Tibial artery (tissue), 4 donors: ENCODE measurements around the gene SCAPER.

Experiments used
- DNase-seq, 2 donors: peaks; one replicate each; pipeline ENCODE4 v3.0.0-alpha.2; 2019
- H3K27ac ChIP-seq, 2 donors: fragments of 200-600 bp; sonication (generic) in 1 of 2; 1 replicate in 1 of 2; 2 replicates in 1 of 2; pipeline ENCODE4 v1.5.1; 2018 to 2019; ENCODE audit warnings: mild to moderate bottlenecking in 1 of 2
- H3K27me3 ChIP-seq, 2 donors: fragments of 200-600 bp; sonication (generic) in 1 of 2; one replicate each; pipeline versions ENCODE4 v1.5.1 to v1.6.0; 2016 to 2019
- H3K36me3 ChIP-seq, 3 donors: fragments of 200-600 bp; sonication (generic) in 2 of 3; one replicate each; pipeline ENCODE4 v1.5.1; 2016 to 2019; ENCODE audit warnings: mild to moderate bottlenecking in 2 of 3
- H3K4me1 ChIP-seq, 4 donors: fragments of 200-600 bp; sonication (generic) in 2 of 4; 1 replicate in 3 of 4; 2 replicates in 1 of 4; pipeline ENCODE4 v1.5.1; 2016 to 2019
- H3K4me3 ChIP-seq, 2 donors: fragments of 200-600 bp; sonication (generic) in 1 of 2; 1 replicate in 1 of 2; 2 replicates in 1 of 2; pipeline ENCODE4 v1.5.1; 2018 to 2019; ENCODE audit warnings: mild to moderate bottlenecking in 2 of 2
- H3K9me3 ChIP-seq, 3 donors: fragments of 200-600 bp; sonication (generic) in 1 of 3; one replicate each; pipeline ENCODE4 v1.5.1; 2016 to 2019
- intact Hi-C: fragments of 100-400 bp; cut with DNase I; formaldehyde crosslinking; loops from one replicate; pipeline ENCODE4 v1.15.0; 2023; ENCODE audit warnings: low total_unique reads
- TF ChIP-seq, protein P1 (sequence below), 2 experiments: fragments of 200-600 bp in 1 of 2; fragments of 450-650 bp in 1 of 2; IDR thresholded peaks; one replicate each; pipeline ENCODE4 v1.5.1; 2017 to 2019; ENCODE audit warnings: antibody characterized with exemption in 2 of 2, mild to moderate bottlenecking in 1 of 2, moderate library complexity in 1 of 2

Gene SCAPER

DNA sequence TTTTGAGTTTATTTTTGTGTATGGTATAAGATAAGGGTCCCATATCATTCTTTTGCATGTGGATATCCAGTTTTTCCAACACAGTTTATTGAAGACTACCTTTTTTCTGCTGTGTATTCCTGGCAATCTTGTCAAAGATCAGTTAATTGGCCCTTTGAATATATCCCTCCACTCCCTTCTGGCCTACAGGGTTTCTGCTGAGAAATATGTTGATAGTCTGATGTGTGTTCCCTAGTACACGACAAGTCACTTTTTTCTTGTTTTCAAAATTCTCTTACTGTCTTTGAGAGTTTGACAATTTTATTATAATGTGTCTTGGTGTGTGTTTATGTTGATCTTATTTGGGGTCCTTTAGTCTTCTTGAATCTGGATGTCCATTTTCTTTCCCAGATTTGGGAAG is 439.4 kb downstream of the SCAPER start:
- TF ChIP-seq, protein P1, sequence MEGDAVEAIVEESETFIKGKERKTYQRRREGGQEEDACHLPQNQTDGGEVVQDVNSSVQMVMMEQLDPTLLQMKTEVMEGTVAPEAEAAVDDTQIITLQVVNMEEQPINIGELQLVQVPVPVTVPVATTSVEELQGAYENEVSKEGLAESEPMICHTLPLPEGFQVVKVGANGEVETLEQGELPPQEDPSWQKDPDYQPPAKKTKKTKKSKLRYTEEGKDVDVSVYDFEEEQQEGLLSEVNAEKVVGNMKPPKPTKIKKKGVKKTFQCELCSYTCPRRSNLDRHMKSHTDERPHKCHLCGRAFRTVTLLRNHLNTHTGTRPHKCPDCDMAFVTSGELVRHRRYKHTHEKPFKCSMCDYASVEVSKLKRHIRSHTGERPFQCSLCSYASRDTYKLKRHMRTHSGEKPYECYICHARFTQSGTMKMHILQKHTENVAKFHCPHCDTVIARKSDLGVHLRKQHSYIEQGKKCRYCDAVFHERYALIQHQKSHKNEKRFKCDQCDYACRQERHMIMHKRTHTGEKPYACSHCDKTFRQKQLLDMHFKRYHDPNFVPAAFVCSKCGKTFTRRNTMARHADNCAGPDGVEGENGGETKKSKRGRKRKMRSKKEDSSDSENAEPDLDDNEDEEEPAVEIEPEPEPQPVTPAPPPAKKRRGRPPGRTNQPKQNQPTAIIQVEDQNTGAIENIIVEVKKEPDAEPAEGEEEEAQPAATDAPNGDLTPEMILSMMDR (IDR thresholded peaks at IDR 0.05): no peak
- no peaks in the 10 kb centered on the region for H3K27me3 ChIP-seq
- peaks cover 0 to 4% (median 0%) of the 10 kb centered on the region in 3 donors for H3K9me3 ChIP-seq
- H3K4me3 ChIP-seq: no peak overlapping the region
- H3K27ac ChIP-seq: no peak overlapping the region
- H3K4me1 ChIP-seq: no peaks in the 10 kb centered on the region
- DNase-seq: no peak
- intact Hi-C loops: no loop called here
- peaks cover 10 to 32% (median 11%) of the 10 kb centered on the region in 3 donors for H3K36me3 ChIP-seq

DNA sequence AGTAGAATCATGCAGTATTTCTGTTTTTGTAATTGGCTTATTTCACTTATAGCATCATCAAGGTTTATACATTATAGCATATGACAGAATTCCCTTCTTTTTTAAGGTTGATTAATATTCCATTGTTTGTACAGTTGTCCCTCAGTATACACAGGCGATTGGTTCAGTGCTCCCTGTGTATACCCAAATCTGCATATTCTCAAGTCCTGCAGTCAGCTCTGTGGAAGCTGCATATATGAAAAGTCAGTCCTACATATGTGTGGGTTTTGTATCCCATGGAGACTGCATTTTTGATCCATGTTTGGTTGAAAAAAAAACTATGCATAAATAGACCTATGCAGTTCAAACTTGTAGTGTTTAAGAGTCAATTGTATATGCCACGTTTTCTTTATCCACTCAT is 440.9 kb downstream of the SCAPER start:
- Histone ChIP-seq H3K36me3 (peaks cover 3 to 17% (median 4%) of the 10 kb centered on the region in 3 donors), H3K27ac (no peak overlapping the region), H3K4me3 (no peak overlapping the region), H3K9me3 (peaks cover 0 to 8% (median 0%) of the 10 kb centered on the region in 3 donors), H3K27me3 (no peaks in the 10 kb centered on the region), H3K4me1 (no peaks in the 10 kb centered on the region)
- TF ChIP-seq, protein P1 (IDR thresholded peaks at IDR 0.05): no peak
- intact Hi-C loops: no loop called here
- no peak for DNase-seq

DNA sequence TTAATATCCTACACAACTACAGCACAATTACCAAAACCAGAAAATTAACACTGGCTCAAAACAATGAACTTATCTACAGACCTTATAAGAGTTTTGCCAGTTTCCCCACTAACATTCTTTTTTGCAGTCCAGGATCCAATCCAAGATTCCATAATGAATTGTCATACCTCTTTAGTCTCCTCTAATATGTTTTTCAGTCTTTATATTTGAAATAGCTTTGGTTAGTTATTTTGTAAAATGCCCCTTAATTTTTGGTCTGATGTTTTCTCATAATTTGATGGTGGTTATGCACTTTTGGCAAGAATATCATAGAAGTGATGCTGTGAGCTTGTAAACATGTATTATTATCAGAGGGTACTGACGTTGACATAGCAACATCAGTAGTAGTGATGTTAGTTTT is 444.3 kb downstream of the SCAPER start:
- intact Hi-C loops: no loop called here
- H3K27me3 ChIP-seq: no peaks in the 10 kb centered on the region
- H3K27ac ChIP-seq: no peak overlapping the region
- DNase-seq: no peak
- TF ChIP-seq, protein P1 (IDR thresholded peaks at IDR 0.05): no peak
- H3K4me1 ChIP-seq: no peaks in the 10 kb centered on the region
- peaks cover 0 to 5% (median 0%) of the 10 kb centered on the region in 3 donors for H3K9me3 ChIP-seq
- no peaks in the 10 kb centered on the region for H3K36me3 ChIP-seq
- H3K4me3 ChIP-seq: no peak overlapping the region

DNA sequence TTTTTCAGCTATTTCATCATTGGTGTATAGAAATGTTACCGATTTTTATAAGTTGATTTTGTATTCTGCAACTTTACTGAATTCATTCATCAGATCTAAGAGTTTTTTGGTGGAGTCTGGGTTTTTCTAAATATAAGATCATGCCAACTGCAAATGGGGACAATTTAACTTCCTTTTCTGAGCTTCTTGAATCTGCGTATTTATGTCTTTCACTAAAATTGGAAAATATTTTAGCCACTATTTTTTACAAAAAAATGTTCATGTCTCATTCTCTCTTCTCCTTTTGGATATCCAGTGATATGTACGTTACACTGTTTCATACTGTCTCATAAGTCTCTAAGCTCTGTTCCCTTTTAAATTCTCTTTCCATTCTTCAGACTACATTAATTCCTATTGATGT is 444.8 kb downstream of the SCAPER start:
- H3K27ac ChIP-seq: no peak overlapping the region
- H3K9me3 ChIP-seq: peaks cover 0 to 5% (median 0%) of the 10 kb centered on the region in 3 donors
- no peaks in the 10 kb centered on the region for H3K4me1 ChIP-seq
- H3K4me3 ChIP-seq: no peak overlapping the region
- TF ChIP-seq, protein P1 (IDR thresholded peaks at IDR 0.05): no peak
- H3K27me3 ChIP-seq: no peaks in the 10 kb centered on the region
- H3K36me3 ChIP-seq: no peaks in the 10 kb centered on the region
- intact Hi-C loops: no loop called here
- DNase-seq: no peak

DNA sequence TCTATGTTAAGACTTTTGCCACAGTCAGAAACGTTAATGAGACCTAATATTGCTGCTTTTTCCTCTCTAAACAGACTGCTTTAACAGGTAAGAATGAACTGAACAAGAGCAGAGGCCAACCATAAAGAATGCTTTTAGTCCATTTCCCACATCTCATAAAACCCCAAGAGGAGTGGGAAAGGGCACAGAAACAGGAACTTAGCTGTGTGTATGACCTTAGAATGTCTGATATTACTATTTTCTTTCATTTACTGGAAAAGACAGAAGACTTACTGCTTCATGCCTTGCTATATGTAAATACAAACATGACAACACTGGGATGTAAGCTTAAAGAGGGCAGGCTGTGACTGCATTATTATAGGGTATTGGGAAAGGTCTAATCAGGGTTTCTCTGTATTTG is 453.6 kb downstream of the SCAPER start:
- H3K9me3 ChIP-seq: no peaks in the 10 kb centered on the region
- DNase-seq: no peak
- H3K27ac ChIP-seq: no peak overlapping the region
- no peaks in the 10 kb centered on the region for H3K27me3 ChIP-seq
- intact Hi-C loops: no loop called here
- TF ChIP-seq, protein P1 (IDR thresholded peaks at IDR 0.05): no peak
- H3K36me3 ChIP-seq: no peaks in the 10 kb centered on the region
- no peak overlapping the region for H3K4me3 ChIP-seq
- no peaks in the 10 kb centered on the region for H3K4me1 ChIP-seq

DNA sequence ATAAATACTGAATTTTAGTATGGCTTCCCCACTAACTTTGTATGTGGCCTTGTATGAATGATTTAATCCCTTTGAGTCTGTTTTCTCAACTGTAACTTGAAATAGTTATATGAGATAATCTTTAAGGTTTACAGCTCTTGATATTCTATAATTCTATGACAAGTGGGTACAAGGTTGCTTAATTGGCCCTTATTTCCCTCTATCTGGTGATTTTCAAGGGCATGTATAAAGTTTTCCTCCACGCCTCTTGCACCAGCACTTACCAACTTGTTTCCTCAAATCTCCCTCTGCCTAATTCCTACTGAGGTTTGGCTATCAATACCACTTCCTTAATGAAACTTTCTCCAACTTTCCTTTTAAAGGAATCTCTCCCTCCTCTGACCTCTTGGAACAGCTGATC is 455.7 kb downstream of the SCAPER start:
- H3K9me3 ChIP-seq: no peaks in the 10 kb centered on the region
- TF ChIP-seq, protein P1 (IDR thresholded peaks at IDR 0.05): no peak
- no peak overlapping the region for H3K4me3 ChIP-seq
- intact Hi-C loops: no loop called here
- H3K27ac ChIP-seq: no peak overlapping the region
- no peaks in the 10 kb centered on the region for H3K4me1 ChIP-seq
- no peaks in the 10 kb centered on the region for H3K27me3 ChIP-seq
- no peak for DNase-seq
- H3K36me3 ChIP-seq: no peaks in the 10 kb centered on the region
